Naive thymus-derived CD4-positive, alpha-beta T cell (primary cell): ENCODE data around the gene PEX11B. TPM values are rescaled to one million over a fixed set of nuclear protein-coding genes. Genes with fewer than 3 reads are reported as not detected.
A peak's percentile ranks its signal among the peaks of the same experiment; 100 is the strongest.

Experiments used
- ATAC-seq: fragments of 150-1000 bp; cut with Tn5 transposase; 2 replicates; pipeline ENCODE4 v1.10.0; 2021; ENCODE audit warnings: mild to moderate bottlenecking, moderate library complexity
- CTCF ChIA-PET: fragments of 350-600 bp; sonication (Branson Sonifier 250); formaldehyde crosslinking; loops from one replicate; lab custom pipeline; 2021; ENCODE audit warnings: antibody characterized with exemption; lab: Charles Lee
- POLR2A ChIA-PET: fragments of 350-600 bp; sonication (Branson Sonifier 250); formaldehyde crosslinking; loops from one replicate; lab custom pipeline; 2021; ENCODE audit warnings: antibody characterized with exemption, inconsistent platforms; lab: Charles Lee
- DNase-seq, 9 donors: peaks; one replicate each; pipeline versions ENCODE4 v3.0.0 to v3.0.0-alpha.2; 2020 to 2022; ENCODE audit warnings: mixed read lengths in 1 of 9
- H3K27ac ChIP-seq: one replicate; pipeline ENCODE4 v1.7.0; 2013; ENCODE audit warnings: mild to moderate bottlenecking, low read depth, low read length, moderate library complexity
- H3K27me3 ChIP-seq, 2 donors: one replicate each; pipeline ENCODE4 v1.7.0; 2013; ENCODE audit warnings: low read length in 2 of 2, mild to moderate bottlenecking in 2 of 2, moderate library complexity in 2 of 2; ENCODE audit not compliant: control insufficient read depth in 2 of 2, insufficient read depth in 2 of 2
- H3K36me3 ChIP-seq, 3 experiments: 1 replicate in 2 of 3; 2 replicates in 1 of 3; pipeline ENCODE4 v1.7.0; 2013; ENCODE audit warnings: low read length in 3 of 3, mild to moderate bottlenecking in 3 of 3, moderate library complexity in 1 of 3; ENCODE audit not compliant: insufficient read depth in 3 of 3, control insufficient read depth in 2 of 3
- H3K4me1 ChIP-seq, 2 donors: one replicate each; pipeline ENCODE4 v1.7.0; 2013; ENCODE audit warnings: low read length in 2 of 2, mild to moderate bottlenecking in 2 of 2, moderate library complexity in 1 of 2; ENCODE audit not compliant: control insufficient read depth in 2 of 2, insufficient read depth in 2 of 2
- H3K4me3 ChIP-seq: 2 replicates; pipeline ENCODE4 v1.7.0; 2013; ENCODE audit warnings: mild to moderate bottlenecking, low read length
- H3K9me3 ChIP-seq, 3 experiments: 1 replicate in 2 of 3; 2 replicates in 1 of 3; pipeline ENCODE4 v1.7.0; 2013; ENCODE audit warnings: low read length in 3 of 3; ENCODE audit not compliant: control insufficient read depth in 2 of 3
- H3K27ac Mint-ChIP-seq, 9 donors: one replicate each; pipeline ENCODE4 v1.8.0; 2020 to 2022; ENCODE audit warnings: mixed read lengths in 9 of 9, mild to moderate bottlenecking in 8 of 9, moderate library complexity in 5 of 9, inconsistent platforms in 2 of 9
- H3K27me3 Mint-ChIP-seq, 5 donors: one replicate each; pipeline ENCODE4 v1.8.0; 2021 to 2022; ENCODE audit warnings: mixed read lengths in 5 of 5, mild to moderate bottlenecking in 1 of 5
- H3K36me3 Mint-ChIP-seq, 5 donors: one replicate each; pipeline ENCODE4 v1.8.0; 2020 to 2022; ENCODE audit warnings: mixed read lengths in 5 of 5, mild to moderate bottlenecking in 3 of 5, inconsistent platforms in 1 of 5
- H3K4me1 Mint-ChIP-seq, 7 donors: one replicate each; pipeline ENCODE4 v1.8.0; 2020 to 2022; ENCODE audit warnings: mixed read lengths in 7 of 7, mild to moderate bottlenecking in 3 of 7, inconsistent platforms in 1 of 7
- H3K4me3 Mint-ChIP-seq, 10 donors: one replicate each; pipeline ENCODE4 v1.8.0; 2020 to 2022; ENCODE audit warnings: mild to moderate bottlenecking in 10 of 10, mixed read lengths in 10 of 10, moderate library complexity in 6 of 10, inconsistent platforms in 2 of 10
- H3K9me3 Mint-ChIP-seq, 11 donors: one replicate each; pipeline ENCODE4 v1.8.0; 2020 to 2022; ENCODE audit warnings: mixed read lengths in 11 of 11, mild to moderate bottlenecking in 4 of 11, inconsistent platforms in 1 of 11, moderate library complexity in 1 of 11
- intact Hi-C, 2 donors: fragments of 100-400 bp; cut with micrococcal nuclease; formaldehyde crosslinking; loops; one replicate each; pipeline ENCODE4 v1.15.1; 2023
- polyA plus RNA-seq, 2 donors: library from polyadenylated mRNA; unstranded; fragments of 300-500 nt; fragmentation: Illumina TruSeq; gene quantifications; one replicate each; pipeline ENCODE4 v1.2.3, GENCODE V29; 2021
- total RNA-seq, 6 experiments: library from RNA in 5 of 6; stranded (reverse) in 5 of 6; gene quantifications; 1 replicate in 5 of 6; 2 replicates in 1 of 6; pipeline ENCODE4 v1.2.3 and lab custom pipeline; 2021 to 2026

Gene PEX11B
- total and polyA plus RNA-seq, 7 experiments from 2014 or later, result 16.4 to 57.1 (median 38.4) TPM

DNA sequence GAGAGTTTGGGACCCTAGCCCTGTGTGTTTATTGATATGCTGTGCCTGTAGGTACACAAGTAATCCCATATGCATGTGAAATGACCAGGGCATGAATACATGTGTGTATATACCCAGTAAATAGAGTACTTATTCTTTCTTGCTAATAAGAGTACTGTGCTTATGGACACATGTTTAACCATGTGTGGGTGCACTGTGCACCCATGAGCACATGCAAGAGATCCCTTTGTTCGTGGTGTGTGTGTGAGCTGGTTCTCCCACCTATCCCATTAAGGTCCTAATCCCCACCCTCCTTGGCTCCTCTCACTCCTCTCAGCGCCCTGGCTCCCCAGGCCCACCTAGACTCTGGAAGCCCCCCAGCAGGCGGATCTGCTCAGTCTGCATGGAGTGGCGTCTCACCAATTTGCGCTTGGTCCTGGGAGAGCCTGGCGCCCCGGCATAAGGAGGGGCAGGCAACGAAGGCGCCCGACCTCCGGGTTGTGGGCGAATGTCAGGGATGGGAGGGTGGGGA, 41.5 kb upstream of the PEX11B start:
- Mint-ChIP-seq H3K9me3 (peaks cover 0 to 1% (median 0%) of the 10 kb centered on the region in 11 donors), H3K36me3 (peaks cover 0 to 4% (median 0%) of the 10 kb centered on the region in 5 donors), H3K27me3 (peaks cover 0 to 4% (median 0%) of the 10 kb centered on the region in 5 donors), H3K4me1 (peaks cover 58 to 71% (median 69%) of the 10 kb centered on the region in 7 donors), H3K4me3 (peak overlapping the region; percentile 20 to 99 (median 91)), H3K27ac (peak overlapping the region in 8 of 9 donors; percentile 33 to 92 (median 90))
- ChIA-PET CTCF (interaction anchor here (0.6 to 0.7 kb wide), 2 partner anchors 16 to 30 kb away, joined by 3 read pairs; no protein-coding TSS in a partner anchor), POLR2A (interaction anchor here (1.0 to 6.0 kb wide), 8 partner anchors 19 to 101 kb away, joined by 3 to 137 read pairs (median 32); partner anchors contain the start of genes PIAS3, RBM8A and TXNIP)
- peak overlapping the region; percentile 78 for H3K27ac ChIP-seq
- H3K9me3 ChIP-seq, result no peaks in the 10 kb centered on the region
- no peaks in the 10 kb centered on the region for H3K36me3 ChIP-seq
- ATAC-seq, result no peak
- peak overlapping the region; percentile 87 for H3K4me3 ChIP-seq
- peak in 1 of 9 donors; percentile 5 for DNase-seq
- H3K27me3 ChIP-seq, result no peaks in the 10 kb centered on the region
- intact Hi-C loops, result loop anchor here in 1 of 2 donors (5.0 kb wide), 1 partner anchor 37 kb away; the partner anchor contains the start of gene TXNIP
- H3K4me1 ChIP-seq, result peaks cover 41 to 53% of the 10 kb centered on the region in 2 donors

DNA sequence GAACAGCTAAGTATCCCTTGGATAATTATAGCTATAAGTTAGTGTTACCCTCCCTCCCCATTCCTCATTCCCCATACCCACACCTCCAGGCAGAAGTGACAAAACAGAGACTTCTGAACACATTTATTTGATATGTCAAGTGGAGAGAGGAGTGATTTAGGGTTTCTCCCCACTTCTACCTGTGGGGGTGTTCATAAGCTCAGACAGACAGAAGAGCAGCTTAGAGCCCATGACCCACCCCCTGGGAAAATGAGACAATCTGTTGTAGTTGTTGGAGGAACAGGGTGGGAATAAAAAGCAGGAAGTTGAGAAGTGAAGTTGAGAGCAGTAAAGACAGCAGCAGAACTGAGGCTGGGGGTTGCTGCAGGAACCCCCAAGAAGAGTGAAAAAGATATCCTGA, 40.8 kb upstream of the PEX11B start:
- peak overlapping the region; percentile 20 to 99 (median 91) for H3K4me3 Mint-ChIP-seq
- intact Hi-C loops, result no loop called here
- H3K36me3 Mint-ChIP-seq, result peaks cover 0 to 7% (median 0%) of the 10 kb centered on the region in 5 donors
- peak overlapping the region; percentile 94 for H3K27ac ChIP-seq
- H3K36me3 ChIP-seq, result no peaks in the 10 kb centered on the region
- H3K4me1 Mint-ChIP-seq, result peaks cover 61 to 76% (median 69%) of the 10 kb centered on the region in 7 donors
- no peaks in the 10 kb centered on the region for H3K27me3 ChIP-seq
- no peaks in the 10 kb centered on the region for H3K9me3 ChIP-seq
- DNase-seq (no peak), ATAC-seq (no peak)
- H3K9me3 Mint-ChIP-seq, result peaks cover 0 to 1% (median 0%) of the 10 kb centered on the region in 11 donors
- ChIA-PET CTCF (interaction anchor here (0.6 to 1.9 kb wide), 4 partner anchors 28 to 112 kb away, joined by 3 to 8 read pairs (median 4); no protein-coding TSS in a partner anchor), POLR2A (interaction anchor here (0.8 to 6.0 kb wide), 13 partner anchors 20 to 135 kb away, joined by 3 to 137 read pairs (median 23); partner anchors contain the start of genes PEX11B, PIAS3, POLR3C and RBM8A)
- H3K4me3 ChIP-seq, result no peak overlapping the region
- H3K27me3 Mint-ChIP-seq, result peaks cover 0 to 4% (median 0%) of the 10 kb centered on the region in 5 donors
- H3K4me1 ChIP-seq, result peaks cover 47 to 60% of the 10 kb centered on the region in 2 donors
- peak overlapping the region in 8 of 9 donors; percentile 33 to 92 (median 90) for H3K27ac Mint-ChIP-seq

DNA sequence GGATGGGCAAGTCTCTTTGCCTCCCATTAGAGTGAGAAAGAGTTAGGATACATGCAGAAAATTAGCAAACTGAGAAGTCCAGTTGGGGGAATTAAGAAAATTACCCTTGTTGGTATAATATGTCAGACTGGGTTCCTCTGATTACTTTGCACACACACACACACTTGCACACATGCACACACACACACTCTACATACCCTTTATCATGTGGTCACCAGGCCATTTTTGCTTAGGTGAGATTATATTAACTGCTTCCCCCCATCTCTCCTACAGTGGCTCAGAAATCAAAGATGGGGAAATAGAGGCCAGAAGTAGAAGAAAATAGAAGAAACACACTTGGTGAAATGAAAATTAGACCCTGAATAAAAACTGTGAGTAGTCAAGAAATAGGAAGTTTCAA, 40.2 kb upstream of the PEX11B start:
- H3K27ac ChIP-seq, result peak overlapping the region; percentile 94
- no peaks in the 10 kb centered on the region for H3K36me3 ChIP-seq
- intact Hi-C loops, result loop anchor here (1.0 kb wide), 5 partner anchors 21 to 99 kb away; partner anchors contain the start of genes PEX11B (in 1 of the 2), PIAS3 (in 1 of the 2) and RBM8A (in 1 of the 2)
- ChIA-PET CTCF (interaction anchor here (1.0 to 2.2 kb wide), 9 partner anchors 8 to 112 kb away, joined by 3 to 20 read pairs (median 5); partner anchors contain the start of genes ITGA10, PIAS3 and RBM8A), POLR2A (interaction anchor here (0.8 to 6.0 kb wide), 24 partner anchors 9 to 135 kb away, joined by 3 to 137 read pairs (median 6); partner anchors contain the start of genes PEX11B, PIAS3, POLR3C and RBM8A)
- Mint-ChIP-seq H3K9me3 (peaks cover 0 to 1% (median 0%) of the 10 kb centered on the region in 11 donors), H3K36me3 (peaks cover 0 to 12% (median 0%) of the 10 kb centered on the region in 5 donors), H3K27ac (peak overlapping the region in 7 of 9 donors; percentile 33 to 92 (median 91)), H3K4me3 (peak overlapping the region; percentile 46 to 99 (median 90)), H3K27me3 (peaks cover 0 to 4% (median 0%) of the 10 kb centered on the region in 5 donors), H3K4me1 (peaks cover 61 to 74% (median 69%) of the 10 kb centered on the region in 7 donors)
- DNase-seq, result no peak
- H3K9me3 ChIP-seq, result no peaks in the 10 kb centered on the region
- no peaks in the 10 kb centered on the region for H3K27me3 ChIP-seq
- peaks cover 44 to 63% of the 10 kb centered on the region in 2 donors for H3K4me1 ChIP-seq
- ATAC-seq, result no peak
- H3K4me3 ChIP-seq, result no peak overlapping the region

DNA sequence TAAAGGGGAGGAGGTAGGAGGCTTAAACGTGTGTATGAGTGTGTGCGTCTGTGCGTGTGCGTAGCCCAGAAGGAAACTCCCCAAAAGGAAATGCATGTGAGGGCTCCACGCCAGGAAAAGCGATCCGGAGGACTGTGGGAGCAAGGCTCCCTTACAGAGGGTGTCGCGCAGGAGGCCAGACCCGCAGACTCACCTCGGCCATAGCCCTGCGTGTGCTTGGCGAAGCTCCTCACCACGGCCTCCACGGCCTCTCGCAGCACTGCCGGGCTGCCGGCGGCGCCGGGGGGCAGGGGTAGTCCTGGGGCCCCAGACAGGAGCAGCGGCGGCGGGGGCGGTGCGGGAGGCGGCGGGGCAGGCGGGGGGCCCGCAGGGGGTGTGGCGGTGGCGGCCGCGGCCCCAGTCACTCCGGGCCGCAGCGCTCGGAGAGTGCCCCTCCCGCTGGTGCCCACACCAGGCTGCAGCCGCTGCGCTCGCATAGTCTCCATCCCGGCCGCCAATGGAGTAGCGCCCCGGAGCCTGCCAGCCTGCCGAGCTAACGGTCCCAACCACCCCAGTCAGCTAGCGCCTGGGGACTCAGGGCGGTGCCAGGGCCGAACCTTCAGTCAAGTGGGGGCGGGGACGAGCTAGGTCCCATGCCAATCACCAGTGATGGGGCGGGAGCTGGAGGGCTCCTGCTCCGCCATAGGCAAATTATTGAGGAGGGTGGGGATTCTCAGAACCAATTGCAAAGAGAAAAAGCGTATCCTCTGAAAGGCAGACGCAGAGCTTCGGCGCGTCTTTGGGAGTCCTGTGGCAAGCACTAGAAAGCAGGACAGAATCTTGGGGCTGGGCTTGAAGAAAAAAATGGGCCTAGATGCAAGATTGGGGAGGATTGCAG, 39.2 kb upstream of the PEX11B start, which contains the start of gene LIX1L:
Gene LIX1L, minus strand, starts transcription at position 575 of the 877 bp plus-strand sequence. Its CDS starts 90 bp downstream, at position 485.
- CTCF ChIA-PET, result interaction anchor here (0.7 to 2.2 kb wide), 13 partner anchors 9 to 111 kb away, joined by 3 to 20 read pairs (median 4); partner anchors contain the start of genes ITGA10, PIAS3 and RBM8A
- Mint-ChIP-seq H3K4me1 (peaks cover 59 to 70% (median 66%) of the 10 kb centered on the region in 7 donors), H3K27me3 (peaks cover 0 to 4% (median 0%) of the 10 kb centered on the region in 5 donors), H3K36me3 (peaks cover 0 to 18% (median 0%) of the 10 kb centered on the region in 5 donors), H3K4me3 (peak within 1 kb of the TSS; percentile 88 to 99 (median 98)), H3K27ac (peak within 1 kb of the TSS; percentile 87 to 98 (median 92)), H3K9me3 (peaks cover 0 to 1% (median 0%) of the 10 kb centered on the region in 11 donors)
- peak within 1 kb of the TSS; percentile 70 for H3K4me3 ChIP-seq
- POLR2A ChIA-PET, result interaction anchor here (0.8 to 6.0 kb wide), 38 partner anchors 8 to 134 kb away, joined by 3 to 137 read pairs (median 7); partner anchors contain the start of genes NUDT17, PEX11B, PIAS3 and POLR3C
- intact Hi-C loops, result loop anchor here (1.0 to 2.0 kb wide), 8 partner anchors 11 to 98 kb away; partner anchors contain the start of genes PIAS3 (in 2 of the 2), RBM8A (in 2 of the 2) and PEX11B (in 1 of the 2)
- H3K27ac ChIP-seq, result peak within 1 kb of the TSS; percentile 94
- H3K9me3 ChIP-seq, result no peaks in the 10 kb centered on the region
- H3K27me3 ChIP-seq, result no peaks in the 10 kb centered on the region
- peaks cover 35 to 57% of the 10 kb centered on the region in 2 donors for H3K4me1 ChIP-seq
- DNase-seq (peak; percentile 79 to 97 (median 94)), ATAC-seq (peak; percentile 95)
- no peaks in the 10 kb centered on the region for H3K36me3 ChIP-seq

DNA sequence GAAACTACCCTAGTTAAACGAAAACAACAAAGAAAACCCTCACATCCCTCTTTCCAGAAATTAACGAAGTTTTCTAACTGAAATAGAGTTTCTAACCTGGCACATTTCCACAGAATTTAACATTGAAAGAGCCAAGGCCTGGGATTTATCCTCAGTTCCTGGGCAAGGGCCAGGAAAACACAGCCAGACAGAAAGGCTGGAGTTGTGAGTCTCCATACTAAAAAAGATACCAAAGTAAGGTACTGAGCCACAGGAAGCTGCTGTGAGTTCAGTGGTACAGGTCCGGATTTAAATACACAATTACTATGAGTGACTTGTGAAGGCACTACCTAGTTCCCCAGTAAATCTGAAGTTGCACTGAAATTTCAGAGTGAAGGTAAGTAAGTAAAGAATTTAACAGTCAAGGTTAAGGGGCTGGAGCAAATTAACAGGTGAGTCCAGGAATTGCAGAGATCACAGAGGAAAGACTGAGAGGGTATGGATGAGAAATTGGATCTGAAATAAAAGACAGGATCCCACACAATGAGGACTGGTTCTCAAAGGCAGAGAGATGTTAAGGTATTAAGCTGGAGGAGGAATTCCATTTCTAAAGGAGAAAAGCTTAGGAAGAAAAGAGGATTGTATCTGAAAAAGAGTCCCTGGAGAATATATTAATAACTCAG, 38.4 kb upstream of the PEX11B start:
- Mint-ChIP-seq H3K4me1 (peaks cover 61 to 74% (median 68%) of the 10 kb centered on the region in 7 donors), H3K27ac (peak overlapping the region; percentile 87 to 98 (median 92)), H3K36me3 (peaks cover 0 to 22% (median 4%) of the 10 kb centered on the region in 5 donors), H3K4me3 (peak overlapping the region; percentile 88 to 99 (median 98)), H3K9me3 (peaks cover 0 to 1% (median 0%) of the 10 kb centered on the region in 11 donors), H3K27me3 (peaks cover 0 to 3% (median 0%) of the 10 kb centered on the region in 5 donors)
- intact Hi-C loops, result loop anchor here (1.0 to 2.0 kb wide), 6 partner anchors 7 to 98 kb away; partner anchors contain the start of genes ANKRD34A (in 1 of the 2), PIAS3 (in 1 of the 2), POLR3GL (in 1 of the 2) and RBM8A (in 1 of the 2)
- no peak for ATAC-seq
- peak overlapping the region; percentile 70 for H3K4me3 ChIP-seq
- DNase-seq, result peak in 3 of 9 donors; percentile 27 to 33 (median 29)
- peak overlapping the region; percentile 94 for H3K27ac ChIP-seq
- no peaks in the 10 kb centered on the region for H3K9me3 ChIP-seq
- H3K36me3 ChIP-seq, result no peaks in the 10 kb centered on the region
- H3K4me1 ChIP-seq, result peaks cover 35 to 62% of the 10 kb centered on the region in 2 donors
- POLR2A ChIA-PET, result interaction anchor here (0.6 to 6.0 kb wide), 24 partner anchors 7 to 98 kb away, joined by 3 to 137 read pairs (median 8); partner anchors contain the start of genes ANKRD34A, PEX11B, PIAS3 and POLR3GL
- CTCF ChIA-PET, result interaction anchor here (0.5 to 2.2 kb wide), 5 partner anchors 20 to 98 kb away, joined by 3 to 20 read pairs (median 7); partner anchors contain the start of genes PIAS3 and RBM8A
- H3K27me3 ChIP-seq, result no peaks in the 10 kb centered on the region
